GM18861 (cell line): ENCODE data around the gene FBN3.
"Not testable (repeated sequence)": the region's sequence is repeated elsewhere in the genome, so short reads cannot be mapped to it uniquely, and the experiment has no call there.

Source experiments
- ATAC-seq: cut with Tn5 transposase; IDR thresholded peaks from one replicate; pipeline ENCODE4 v1.9.1; 2021; ENCODE audit not compliant: unreplicated experiment

The FBN3 gene

DNA sequence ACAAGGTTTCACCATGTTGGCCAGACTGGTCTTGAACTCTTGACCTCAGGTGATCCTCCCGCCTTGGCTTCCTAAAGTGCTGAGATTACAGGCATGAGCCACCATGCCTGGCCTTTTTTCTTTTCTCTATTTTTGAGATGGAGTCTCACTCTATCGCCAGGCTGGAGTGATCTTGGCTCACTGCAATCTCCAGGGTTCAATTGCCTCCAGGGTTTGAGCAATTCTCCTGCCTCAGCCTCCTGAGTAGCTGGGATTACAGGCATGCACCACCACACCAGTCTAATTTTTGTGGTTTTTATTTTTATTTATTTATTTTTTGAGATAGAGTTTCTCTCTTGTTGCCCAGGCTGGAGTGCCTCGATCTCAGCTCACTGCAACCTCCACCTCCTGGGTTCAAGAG, 125.1 kb downstream of the FBN3 start:
- not testable (repeated sequence) for ATAC-seq

DNA sequence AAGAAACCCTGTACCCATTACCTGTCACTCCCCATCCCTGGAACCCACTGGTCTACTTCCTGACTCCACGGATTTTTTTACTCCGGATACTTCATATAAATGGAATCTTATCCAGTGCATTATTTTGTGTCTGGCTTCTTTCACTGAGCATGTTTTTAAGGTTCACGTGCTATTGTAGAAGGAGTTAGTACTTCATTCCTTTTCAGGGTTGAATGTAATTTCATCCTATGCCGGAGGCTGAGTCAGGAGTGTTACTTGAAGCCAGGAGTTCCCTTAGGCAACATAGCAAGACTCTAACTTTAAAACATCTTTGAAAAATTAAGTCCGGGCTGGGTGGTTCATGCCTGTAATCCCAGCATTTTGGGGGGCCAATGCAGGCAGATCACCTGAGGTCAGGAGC, 126.0 kb downstream of the FBN3 start:
- no peak for ATAC-seq

DNA sequence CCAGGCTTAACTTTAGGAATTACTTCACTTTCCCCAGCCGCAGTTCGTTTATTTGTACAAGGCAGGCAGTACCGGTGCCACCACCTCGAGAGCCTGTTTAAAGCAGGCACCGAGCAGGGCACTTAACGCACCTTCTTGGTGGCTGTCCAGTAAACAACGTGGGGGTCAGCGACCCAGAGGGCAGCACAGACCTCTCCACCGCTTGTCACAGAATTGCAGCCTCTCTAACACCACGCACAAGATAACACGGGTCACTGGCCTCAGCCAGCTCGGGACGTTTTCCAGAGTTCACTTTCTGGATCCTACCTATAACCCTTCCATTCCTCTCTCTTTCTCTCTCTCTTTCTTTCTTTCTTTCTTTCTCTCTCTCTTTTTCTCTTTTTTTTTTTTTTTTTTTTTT, 127.1 kb downstream of the FBN3 start:
- ATAC-seq: no peak

DNA sequence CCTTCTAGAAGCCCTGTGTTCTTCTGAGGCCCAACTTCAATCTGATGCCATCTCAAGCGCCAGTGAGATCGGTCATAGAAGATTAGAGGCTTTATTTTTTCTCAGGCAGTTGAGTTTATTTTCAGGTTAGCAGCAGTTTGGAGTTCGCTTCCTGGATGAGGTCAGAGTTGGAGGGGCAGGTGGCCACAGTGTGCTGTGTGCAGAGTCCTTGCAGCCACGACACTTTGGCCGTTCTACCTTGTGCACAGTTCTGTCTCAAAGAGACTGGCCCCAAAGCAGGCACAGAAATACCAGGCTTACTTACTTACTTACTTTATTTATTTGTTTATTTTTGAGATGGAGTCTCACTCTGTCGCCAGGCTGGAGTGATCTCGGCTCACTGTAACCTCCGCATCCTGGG, 128.0 kb downstream of the FBN3 start:
- no peak for ATAC-seq

DNA sequence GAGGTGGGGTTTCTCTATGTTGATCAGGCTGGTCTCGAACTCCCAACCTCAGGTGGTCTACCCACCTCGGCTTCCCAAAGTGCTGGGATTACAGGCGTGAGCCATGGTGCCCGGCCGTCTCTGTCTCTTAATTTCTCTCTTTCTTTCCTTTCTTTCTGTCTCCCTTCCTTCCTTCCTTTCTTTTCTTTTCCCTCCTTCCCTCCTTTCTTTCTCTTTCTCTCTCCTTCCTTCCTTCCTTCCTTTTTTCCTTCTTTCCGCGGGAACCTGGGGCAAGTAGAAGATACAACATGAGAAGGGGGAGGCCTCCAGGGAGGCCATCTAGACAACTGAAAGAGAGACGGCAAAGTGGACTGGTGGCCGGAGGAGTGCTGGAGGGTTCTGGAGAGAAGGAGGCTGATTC, 128.7 kb downstream of the FBN3 start:
- ATAC-seq: no peak

DNA sequence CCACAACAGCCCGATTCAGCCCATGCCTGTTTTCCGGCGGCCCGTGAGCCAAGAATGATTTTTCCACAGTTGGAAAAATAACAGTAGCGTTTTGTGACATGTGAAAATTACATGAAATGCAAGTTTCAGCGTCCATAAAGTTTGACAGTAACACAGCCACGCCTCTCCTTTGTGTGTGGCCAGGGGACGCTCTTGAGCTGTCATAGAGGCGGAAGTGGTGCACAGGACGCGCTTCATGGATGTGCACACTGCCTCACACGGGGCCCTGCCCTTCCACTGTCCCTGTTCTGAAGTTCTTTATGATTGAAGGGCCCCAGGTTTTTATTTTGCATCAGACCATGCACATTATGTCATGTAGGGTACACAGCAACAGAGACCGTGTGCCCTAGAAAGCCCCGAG, 131.6 kb downstream of the FBN3 start:
- no peak for ATAC-seq
